NOMO-1 (cell line): ENCODE results near the gene OPN1MW.
"Not testable (repeated sequence)": the region's sequence is repeated elsewhere in the genome, so short reads cannot be mapped to it uniquely, and the experiment has no call there.

ENCODE experiments used
- DNase-seq, 2 experiments: peaks; one replicate each; lab custom pipeline; 2025; ENCODE audit not compliant: unreplicated experiment in 2 of 2; lab: John Stamatoyannopoulos, UW

The OPN1MW gene

GRCh38 chrX:154209670-154210418, 27.4 kb downstream of the OPN1MW start:
- not testable (repeated sequence) for DNase-seq

GRCh38 chrX:154211057-154211456, 28.7 kb downstream of the OPN1MW start:
- not testable (repeated sequence) for DNase-seq

- DNase-seq = not testable (repeated sequence)
Measured at GRCh38 chrX:154211499-154211898, 29.1 kb downstream of the OPN1MW start.

- not testable (repeated sequence) for DNase-seq
Measured at GRCh38 chrX:154219456-154219855, 37.1 kb downstream of the OPN1MW start, which contains the start of gene OPN1MW2. OPN1MW2 (plus strand) TSS chrX:154219756; CDS start chrX:154219816, 60 bp downstream.

- DNase-seq = not testable (repeated sequence)
Measured at GRCh38 chrX:154225292-154225691, 42.9 kb downstream of the OPN1MW start.

DNA sequence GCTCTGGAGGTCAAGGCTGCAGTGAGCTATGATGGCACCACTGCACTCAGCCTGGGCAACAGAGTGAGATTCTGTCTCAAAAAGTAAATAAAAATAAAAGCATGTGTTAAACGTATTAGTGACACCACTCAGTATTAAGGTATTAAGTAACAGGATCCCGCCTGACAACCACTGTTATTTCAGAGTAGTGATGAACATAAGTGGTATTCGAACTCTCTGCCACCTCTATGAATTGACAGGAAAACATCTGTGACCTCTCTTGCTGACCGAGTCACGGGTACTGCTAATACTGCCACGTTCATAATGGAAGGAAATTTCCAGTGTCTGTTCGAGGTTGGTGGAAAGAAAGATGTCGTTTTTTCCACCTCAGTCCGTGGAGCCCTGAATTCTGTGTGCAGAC, 44.3 kb downstream of the OPN1MW start:
- not testable (repeated sequence) for DNase-seq

DNA sequence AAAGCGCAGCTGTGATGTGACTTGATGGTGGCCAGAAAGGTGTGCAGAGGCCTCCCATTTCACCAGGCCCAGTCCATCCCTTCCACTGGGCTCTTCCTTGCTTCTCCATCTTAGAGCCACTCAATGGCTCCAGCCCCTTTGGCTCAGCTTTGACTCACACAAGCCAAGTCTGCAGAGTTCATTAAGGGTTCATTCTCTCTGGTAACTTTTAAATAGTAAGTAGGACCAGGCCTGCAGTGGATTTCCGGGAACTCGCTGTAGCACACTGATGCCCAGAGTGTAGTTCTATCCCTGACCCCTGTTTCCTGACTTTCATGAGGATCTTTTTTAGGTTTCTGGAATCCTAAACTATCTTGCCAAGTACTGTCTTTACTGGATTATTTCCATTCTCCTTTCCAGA, 49.0 kb downstream of the OPN1MW start:
- not testable (repeated sequence) for DNase-seq

DNA sequence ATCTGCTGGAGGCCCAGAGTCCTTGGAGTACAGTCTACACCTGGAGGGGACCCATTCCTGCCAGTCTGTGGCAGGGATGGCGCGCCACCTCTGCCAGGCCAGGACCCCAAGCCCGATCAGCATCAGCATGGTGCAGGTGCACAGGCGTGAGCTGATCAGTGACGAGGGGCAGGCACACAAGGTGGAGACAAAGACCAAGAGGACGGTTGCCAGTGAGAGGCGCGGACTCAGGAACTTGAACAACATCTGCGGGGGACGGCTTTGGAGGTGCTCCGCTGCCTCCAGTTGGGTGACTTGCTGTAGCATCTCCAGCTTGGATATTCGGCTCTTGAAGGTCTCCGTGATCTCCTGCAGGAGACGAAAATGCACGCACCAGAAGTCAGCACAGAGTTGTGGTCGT, 51.2 kb downstream of the OPN1MW start:
- not testable (repeated sequence) for DNase-seq

- not testable (repeated sequence) for DNase-seq
Measured at GRCh38 chrX:154238939-154239559, 56.7 kb downstream of the OPN1MW start.

DNA sequence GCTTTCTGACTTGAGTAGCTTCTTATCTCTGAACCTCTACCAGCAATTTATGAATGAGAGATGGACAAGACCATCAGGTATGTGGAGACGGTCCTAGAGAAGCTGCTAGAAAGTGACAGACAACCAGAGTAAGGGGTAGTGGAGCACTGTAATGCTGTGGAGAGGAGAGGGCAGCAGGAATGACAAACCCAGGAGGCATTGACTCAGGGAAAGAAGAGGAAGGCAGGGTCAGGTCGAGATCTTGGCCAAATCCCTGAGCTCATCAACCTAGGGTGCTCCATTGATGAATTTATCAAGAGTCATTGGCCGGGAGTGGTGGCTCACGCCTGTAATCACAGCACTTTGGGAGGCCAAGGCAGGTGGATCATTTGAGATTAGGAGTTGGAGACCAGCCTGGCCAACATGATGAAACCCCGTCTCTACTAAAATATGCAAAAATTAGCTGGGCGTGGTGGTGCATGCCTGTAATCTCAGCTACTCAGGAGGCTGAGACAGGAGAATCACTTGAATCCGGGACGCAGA, 57.6 kb downstream of the OPN1MW start:
- not testable (repeated sequence) for DNase-seq
